NCI-H774 (cell line): Measurements from ENCODE around the gene SUPT6H.

Experiments used
- DNase-seq: peaks from one replicate; lab custom pipeline; 2025; lab: John Stamatoyannopoulos, UW

The SUPT6H gene

GRCh38 chr17:28702026-28702751, 40.2 kb downstream of the SUPT6H start:
- peak; percentile 31 for DNase-seq

DNA sequence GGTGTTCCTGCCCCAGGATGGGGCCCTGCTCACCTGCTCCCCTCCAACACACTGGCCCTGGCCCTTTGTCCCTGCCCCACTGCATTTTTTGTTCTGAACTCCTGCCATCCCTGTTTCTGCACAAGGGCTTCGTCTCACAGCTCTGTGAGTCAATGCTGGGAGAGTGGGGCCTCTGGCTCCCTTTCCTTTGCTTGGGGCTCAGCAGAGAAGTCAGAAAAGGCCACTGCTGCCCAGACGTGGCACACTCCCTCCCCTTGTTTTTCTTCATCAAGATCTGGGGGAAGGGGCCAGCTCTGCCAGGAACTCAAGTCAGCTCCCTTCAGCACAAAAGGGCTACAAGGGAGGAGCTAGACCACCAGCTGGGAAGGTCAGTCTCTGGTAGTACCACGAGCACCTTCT, 40.7 kb downstream of the SUPT6H start:
- no peak for DNase-seq

DNA sequence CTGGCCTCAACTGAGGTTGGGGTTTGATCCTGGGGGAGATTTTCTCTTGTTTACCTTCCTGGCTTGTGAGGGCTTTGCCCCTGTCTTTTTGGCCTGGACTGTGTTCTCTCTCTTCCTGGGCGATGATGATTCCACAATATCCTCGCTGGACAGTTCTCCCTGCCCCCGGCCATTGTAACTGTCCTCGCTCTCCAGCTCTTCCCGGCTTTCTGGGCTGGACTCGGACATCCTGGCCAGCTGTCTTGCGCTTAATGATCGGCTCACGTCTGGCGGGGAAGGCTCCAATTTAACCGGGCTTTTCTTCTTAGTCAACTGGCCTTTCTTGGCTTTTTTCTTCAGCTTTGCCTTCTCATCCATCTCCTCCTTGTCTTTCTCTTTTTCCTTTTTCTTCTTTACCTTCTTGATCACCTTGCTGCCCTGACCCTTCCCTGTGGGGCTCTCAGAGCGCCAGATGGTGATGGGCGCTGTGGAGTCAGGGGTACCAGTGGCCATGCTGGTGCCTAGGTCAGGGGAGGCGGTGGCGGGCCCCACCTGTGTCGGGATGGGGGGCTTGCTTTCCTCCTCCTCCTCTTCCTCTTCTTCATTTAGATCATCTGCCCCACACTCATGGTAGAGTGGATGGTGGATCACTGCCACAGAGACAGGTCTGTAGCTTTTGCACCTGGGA, 41.7 kb downstream of the SUPT6H start:
- DNase-seq, result no peak

DNA sequence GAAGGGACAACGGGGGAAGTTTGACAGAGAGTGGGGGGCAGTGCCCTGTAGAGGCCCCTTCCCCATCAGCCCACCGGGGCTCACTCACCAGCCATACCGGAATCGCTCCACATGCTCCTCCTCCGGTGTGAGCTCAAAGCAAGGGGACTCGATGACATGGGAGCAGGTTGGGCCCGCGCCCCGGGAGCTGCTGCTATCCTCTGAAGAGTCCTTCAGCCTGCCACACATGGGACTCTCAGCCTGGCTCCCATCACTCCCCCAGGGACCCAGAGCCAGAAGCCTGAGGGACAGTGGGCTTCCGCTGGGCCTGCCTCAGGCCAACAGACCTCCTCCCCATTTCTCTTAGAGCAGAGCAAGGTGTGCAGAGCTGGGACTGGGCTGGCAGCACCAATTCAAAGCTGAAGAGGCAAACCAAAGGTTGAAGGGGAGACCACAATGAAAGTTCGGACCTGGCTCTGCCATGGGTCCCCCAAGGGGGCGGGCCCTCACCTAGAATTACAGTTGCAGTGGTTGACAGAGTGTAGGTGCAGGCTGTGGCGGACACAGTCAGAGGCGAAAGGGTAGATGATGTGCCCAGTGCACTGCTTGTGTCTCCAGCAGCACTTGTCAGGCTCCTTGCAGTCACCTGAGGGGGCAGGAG, 42.3 kb downstream of the SUPT6H start:
- DNase-seq, result no peak

GRCh38 chr17:28705074-28705659, 43.2 kb downstream of the SUPT6H start:
- no peak for DNase-seq

DNA sequence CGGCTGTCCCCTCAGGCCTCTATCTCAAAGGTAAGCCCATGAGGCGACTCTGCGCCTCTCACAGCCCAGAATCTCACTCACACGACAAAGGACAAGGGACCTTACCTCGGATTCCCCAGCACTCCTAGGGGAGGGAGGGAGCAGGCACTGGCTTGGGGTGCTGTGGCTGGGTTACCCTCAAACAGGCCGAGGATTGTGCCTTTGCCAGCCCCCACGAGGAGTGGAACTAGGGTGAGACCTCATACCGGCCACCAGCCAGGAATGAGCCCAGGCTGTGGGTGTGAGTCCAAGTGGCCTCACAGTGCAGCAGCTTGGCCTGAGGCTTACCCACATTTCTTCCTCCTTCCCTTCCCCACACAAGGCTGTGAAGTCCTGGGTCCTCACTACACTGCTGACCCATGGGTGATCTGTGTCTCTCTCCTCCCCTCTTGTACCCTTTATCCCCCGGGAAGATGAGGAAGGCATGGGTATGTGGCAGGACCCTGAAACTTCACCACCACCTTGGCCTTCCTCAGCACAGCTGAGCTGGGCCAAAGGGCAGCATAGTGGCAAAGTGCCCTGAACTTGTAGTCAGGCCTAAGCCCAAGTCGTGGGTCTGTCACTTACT, 43.8 kb downstream of the SUPT6H start:
- DNase-seq, result no peak

DNA sequence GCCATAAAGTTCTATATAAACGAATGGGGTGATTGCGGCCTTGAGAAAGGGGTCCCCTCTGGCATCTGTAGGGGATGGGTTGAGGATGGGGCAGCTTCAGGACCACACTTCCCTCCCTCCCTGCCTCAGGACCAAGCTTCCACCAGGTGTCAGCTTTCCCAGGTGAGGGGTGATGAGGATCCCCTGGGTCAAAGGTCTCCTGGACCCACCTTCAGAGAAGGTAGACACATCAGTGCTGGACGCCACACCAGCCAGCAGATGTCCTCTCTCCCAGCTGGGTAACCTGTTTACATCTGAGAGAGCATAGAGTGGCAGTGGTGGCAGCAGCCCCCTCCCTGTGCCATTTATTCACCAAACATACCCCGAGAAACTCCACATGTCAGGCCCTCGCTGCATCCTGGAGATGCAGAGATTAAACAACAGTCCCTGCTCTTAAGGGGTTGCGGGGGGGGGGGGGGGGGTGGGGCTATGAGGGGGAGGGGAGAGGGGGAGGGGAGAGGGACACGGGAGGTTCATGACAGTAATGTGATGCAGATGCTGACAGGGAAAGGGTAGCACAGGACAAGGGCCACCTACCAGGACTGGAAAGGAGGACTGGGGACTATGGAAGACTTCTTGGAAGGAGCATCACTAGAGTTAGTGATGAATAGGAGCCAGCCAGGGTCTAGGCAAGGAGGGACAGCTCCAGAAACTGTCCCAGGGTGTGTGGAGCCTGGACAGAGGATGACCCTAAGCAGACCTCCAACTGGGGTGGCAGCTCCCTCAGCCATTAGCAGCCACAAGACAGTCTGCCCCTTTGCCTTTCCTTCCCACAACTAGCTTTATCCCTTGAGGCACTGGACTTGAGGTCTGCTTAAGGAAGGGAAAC, 44.7 kb downstream of the SUPT6H start:
- no peak for DNase-seq

GRCh38 chr17:28707339-28707720, 45.3 kb downstream of the SUPT6H start:
- no peak for DNase-seq

DNA sequence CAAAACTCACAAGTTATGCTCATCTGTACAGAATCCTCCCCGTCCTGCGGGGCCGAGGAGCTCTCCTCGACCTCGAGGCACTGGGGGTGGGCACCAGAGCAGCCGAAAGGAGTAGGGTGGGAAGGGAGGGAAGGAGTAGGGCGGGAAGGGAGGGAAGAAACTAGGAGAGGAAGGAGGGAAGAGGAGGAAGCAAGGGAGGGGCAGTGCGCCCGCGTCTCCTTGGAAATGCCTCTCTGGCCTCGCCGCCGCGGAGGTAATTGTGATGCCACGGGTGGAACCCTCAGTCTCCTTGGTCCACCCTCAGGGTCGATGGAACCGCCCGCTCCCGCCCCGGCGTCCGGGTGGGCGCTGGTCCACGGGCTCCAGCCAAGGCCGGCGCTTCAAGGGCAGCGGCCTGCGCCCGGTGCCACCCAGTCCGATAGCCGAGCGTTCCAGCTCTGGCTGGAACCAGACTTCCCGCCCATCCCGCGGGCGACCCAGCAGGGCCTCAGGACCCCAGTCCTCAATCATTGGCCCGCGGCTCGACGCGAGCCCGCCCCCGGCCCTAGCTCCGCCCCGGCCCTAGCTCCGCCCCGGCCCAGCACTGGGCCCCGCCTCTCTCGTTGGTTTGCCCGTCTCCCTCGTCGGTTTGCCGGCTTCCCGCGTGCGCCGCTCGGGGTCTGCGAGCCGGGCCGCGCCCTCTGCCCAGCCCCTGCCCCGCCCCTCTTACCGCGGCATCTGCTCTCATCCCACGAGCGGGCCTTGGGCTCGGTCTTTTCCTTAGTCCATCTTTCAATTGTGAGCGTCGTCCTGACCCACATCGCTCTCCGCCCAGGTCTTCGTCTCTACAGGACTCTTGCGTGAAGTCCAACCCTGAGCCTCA, 49.1 kb downstream of the SUPT6H start:
- DNase-seq, result peak; percentile 91

DNA sequence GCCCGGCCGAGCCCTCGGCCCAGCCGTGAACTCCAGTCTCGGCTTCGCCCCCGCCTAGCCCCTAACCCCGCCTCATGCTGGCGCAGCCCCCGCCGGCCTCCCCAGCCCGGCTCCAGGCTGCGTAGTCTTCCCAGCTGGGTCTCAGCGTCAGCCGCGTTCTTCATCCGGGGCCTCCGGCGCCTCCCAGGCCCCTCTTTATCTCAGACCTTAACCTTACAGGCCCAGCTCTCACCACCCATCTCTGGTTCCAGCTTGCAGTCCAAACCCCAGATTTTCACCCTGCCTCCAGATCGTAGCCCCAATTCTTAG, 49.7 kb downstream of the SUPT6H start, which contains the start of gene PROCA1:
PROCA1 (minus strand) TSS at position 166 of the 309 bp plus-strand sequence. CDS start 228 bp downstream, outside the sequence.
- DNase-seq, result no peak

DNA sequence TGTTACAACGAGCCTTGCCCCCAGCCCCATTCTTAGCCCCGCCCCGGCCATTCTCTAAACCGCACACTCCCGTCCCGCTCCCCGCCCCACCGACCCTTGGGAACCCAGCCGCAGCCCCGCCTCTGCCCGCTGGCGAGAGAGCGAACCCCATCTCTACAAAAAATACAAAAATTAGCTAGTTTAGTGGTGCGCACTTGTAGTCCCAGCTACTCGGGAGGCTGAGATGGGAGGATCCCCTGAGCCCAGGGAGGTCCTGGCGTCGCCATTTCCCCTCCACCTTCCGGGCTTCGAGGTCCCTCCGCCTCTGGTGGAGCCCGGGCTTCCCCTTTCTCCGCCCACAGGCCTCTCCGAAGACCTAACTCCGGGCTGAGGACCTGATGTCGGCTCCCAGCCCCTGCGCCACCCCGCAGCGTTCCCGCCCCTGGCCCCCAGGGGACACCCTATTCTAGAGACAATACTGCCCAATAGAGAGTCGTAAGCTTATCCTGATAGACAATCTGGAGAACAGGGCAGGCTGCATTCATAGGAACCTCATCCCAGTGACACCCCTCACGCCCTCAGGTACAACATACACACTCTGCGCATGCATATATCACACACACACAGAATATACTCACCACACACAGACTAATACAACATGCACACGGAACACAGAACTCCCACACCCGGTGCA, 50.2 kb downstream of the SUPT6H start:
- DNase-seq, result no peak

DNA sequence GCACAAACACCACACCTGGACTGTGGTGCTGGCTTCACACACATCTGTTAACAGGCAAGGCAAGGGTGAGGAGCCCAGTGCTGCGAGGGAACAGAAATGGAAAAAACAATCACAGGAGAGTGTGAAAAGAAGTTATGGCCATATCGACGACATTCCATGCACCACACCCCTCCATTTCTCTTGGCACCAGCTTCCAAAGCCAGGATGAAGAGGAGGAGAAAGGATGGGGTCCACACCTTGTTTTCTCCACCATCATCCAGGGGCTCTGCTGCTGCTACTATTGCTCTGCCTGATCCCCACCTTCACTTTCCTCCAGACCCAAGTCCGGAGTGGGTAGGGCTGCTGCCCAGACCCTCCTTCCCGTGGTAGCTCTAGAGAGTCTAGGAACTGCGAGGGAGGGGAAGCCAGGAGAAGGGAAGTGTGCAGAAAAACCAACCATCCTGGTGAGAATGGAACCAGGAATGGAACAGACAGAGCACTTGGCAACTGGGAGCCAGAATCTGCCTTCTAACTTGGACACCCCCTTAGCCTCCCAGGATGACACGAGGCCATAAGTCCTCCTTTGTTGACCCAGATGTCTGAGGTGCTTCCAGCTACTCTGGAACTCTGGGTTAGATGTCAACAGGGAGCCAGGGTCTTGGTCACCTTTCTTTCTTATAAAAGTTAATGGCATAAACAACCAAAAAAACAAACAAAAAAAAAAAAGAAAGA, 50.9 kb downstream of the SUPT6H start:
- DNase-seq, result no peak

- DNase-seq, result no peak
These were observed 52.3 kb downstream of the SUPT6H start for GRCh38 chr17:28714281-28714680.

- no peak for DNase-seq
These were observed 53.2 kb downstream of the SUPT6H start for GRCh38 chr17:28715217-28715616.

GRCh38 chr17:28716740-28717577, 55.0 kb downstream of the SUPT6H start:
- DNase-seq, result no peak

GRCh38 chr17:28717578-28718332, 55.8 kb downstream of the SUPT6H start, which contains the start of gene RAB34:
TSS of gene RAB34 (minus strand) at chr17:28717868. CDS start at chr17:28717266, 602 bp downstream.
- DNase-seq, result no peak

GRCh38 chr17:28718333-28719020, 56.5 kb downstream of the SUPT6H start:
- no peak for DNase-seq
